ENCODE measurements around the gene PLAGL2.
A peak's percentile ranks its signal among the peaks of the same experiment; 100 is the strongest.
"Not testable (repeated sequence)": the region's sequence is repeated elsewhere in the genome, so short reads cannot be mapped to it uniquely, and the experiment has no call there.

The PLAGL2 gene

GRCh38 chr20:32201296-32201976 is 6.1 kb downstream of the PLAGL2 start:
- Histone ChIP-seq H3K9ac (ENCODE audit: low read length) (no peak overlapping the region), H3K36me3 (ENCODE audit: control insufficient read depth, insufficient read depth, low read length) (peaks cover 71% of the 10 kb centered on the region), H3K4me3 (ENCODE audit: low read depth, low read length) (no peak overlapping the region), H3K9me3 (ENCODE audit: control insufficient read depth, insufficient read depth, low read depth, low read length) (no peaks in the 10 kb centered on the region), H3K27me3 (ENCODE audit: control insufficient read depth, insufficient read depth, low read length) (no peaks in the 10 kb centered on the region), H3K4me1 (ENCODE audit: control insufficient read depth, insufficient read depth, low read length) (peaks cover 39% of the 10 kb centered on the region), H3K27ac (ENCODE audit: low read depth, low read length) (no peak overlapping the region)

GRCh38 chr20:32199006-32199405 is 8.5 kb downstream of the PLAGL2 start:
- peaks cover 89% of the 10 kb centered on the region for H3K36me3 ChIP-seq (ENCODE audit: control insufficient read depth, insufficient read depth, low read length)
- H3K4me1 ChIP-seq (ENCODE audit: control insufficient read depth, insufficient read depth, low read length), result peaks cover 15% of the 10 kb centered on the region
- H3K9me3 ChIP-seq (ENCODE audit: control insufficient read depth, insufficient read depth, low read depth, low read length), result no peaks in the 10 kb centered on the region
- H3K9ac ChIP-seq (ENCODE audit: low read length), result no peak overlapping the region
- no peak overlapping the region for H3K27ac ChIP-seq (ENCODE audit: low read depth, low read length)
- H3K27me3 ChIP-seq (ENCODE audit: control insufficient read depth, insufficient read depth, low read length), result no peaks in the 10 kb centered on the region
- H3K4me3 ChIP-seq (ENCODE audit: low read depth, low read length), result no peak overlapping the region

GRCh38 chr20:32197136-32197535 is 10.4 kb downstream of the PLAGL2 start:
- H3K9me3 ChIP-seq (ENCODE audit: control insufficient read depth, insufficient read depth, low read depth, low read length); H3K27me3 ChIP-seq (ENCODE audit: control insufficient read depth, insufficient read depth, low read length); H3K4me3 ChIP-seq (ENCODE audit: low read depth, low read length); H3K4me1 ChIP-seq (ENCODE audit: control insufficient read depth, insufficient read depth, low read length); H3K9ac ChIP-seq (ENCODE audit: low read length); H3K27ac ChIP-seq (ENCODE audit: low read depth, low read length): not testable (repeated sequence)
- peaks cover 76% of the 10 kb centered on the region for H3K36me3 ChIP-seq (ENCODE audit: control insufficient read depth, insufficient read depth, low read length)

- H3K9ac ChIP-seq (ENCODE audit: low read length); H3K4me1 ChIP-seq (ENCODE audit: control insufficient read depth, insufficient read depth, low read length); H3K9me3 ChIP-seq (ENCODE audit: control insufficient read depth, insufficient read depth, low read depth, low read length); H3K27me3 ChIP-seq (ENCODE audit: control insufficient read depth, insufficient read depth, low read length); H3K27ac ChIP-seq (ENCODE audit: low read depth, low read length); H3K4me3 ChIP-seq (ENCODE audit: low read depth, low read length): not testable (repeated sequence)
- peaks cover 71% of the 10 kb centered on the region for H3K36me3 ChIP-seq (ENCODE audit: control insufficient read depth, insufficient read depth, low read length)
Observed at GRCh38 chr20:32196613-32197012, 10.9 kb downstream of the PLAGL2 start.

- Histone ChIP-seq H3K4me3 (ENCODE audit: low read depth, low read length) (no peak overlapping the region), H3K9ac (ENCODE audit: low read length) (no peak overlapping the region), H3K27ac (ENCODE audit: low read depth, low read length) (no peak overlapping the region), H3K4me1 (ENCODE audit: control insufficient read depth, insufficient read depth, low read length) (peaks cover 9% of the 10 kb centered on the region), H3K9me3 (ENCODE audit: control insufficient read depth, insufficient read depth, low read depth, low read length) (no peaks in the 10 kb centered on the region), H3K36me3 (ENCODE audit: control insufficient read depth, insufficient read depth, low read length) (peaks cover 60% of the 10 kb centered on the region), H3K27me3 (ENCODE audit: control insufficient read depth, insufficient read depth, low read length) (no peaks in the 10 kb centered on the region)
Observed at GRCh38 chr20:32195581-32195980, 12.0 kb downstream of the PLAGL2 start.

GRCh38 chr20:32193996-32194395 is 13.5 kb downstream of the PLAGL2 start:
- no peak overlapping the region for H3K9ac ChIP-seq (ENCODE audit: low read length)
- no peaks in the 10 kb centered on the region for H3K9me3 ChIP-seq (ENCODE audit: control insufficient read depth, insufficient read depth, low read depth, low read length)
- no peaks in the 10 kb centered on the region for H3K27me3 ChIP-seq (ENCODE audit: control insufficient read depth, insufficient read depth, low read length)
- no peak overlapping the region for H3K4me3 ChIP-seq (ENCODE audit: low read depth, low read length)
- peaks cover 46% of the 10 kb centered on the region for H3K36me3 ChIP-seq (ENCODE audit: control insufficient read depth, insufficient read depth, low read length)
- H3K4me1 ChIP-seq (ENCODE audit: control insufficient read depth, insufficient read depth, low read length), result peaks cover 18% of the 10 kb centered on the region
- H3K27ac ChIP-seq (ENCODE audit: low read depth, low read length), result no peak overlapping the region

- not testable (repeated sequence) for H3K9ac ChIP-seq (ENCODE audit: low read length); H3K27me3 ChIP-seq (ENCODE audit: control insufficient read depth, insufficient read depth, low read length); H3K9me3 ChIP-seq (ENCODE audit: control insufficient read depth, insufficient read depth, low read depth, low read length); H3K4me3 ChIP-seq (ENCODE audit: low read depth, low read length); H3K27ac ChIP-seq (ENCODE audit: low read depth, low read length)
- peaks cover 18% of the 10 kb centered on the region for H3K4me1 ChIP-seq (ENCODE audit: control insufficient read depth, insufficient read depth, low read length)
- H3K36me3 ChIP-seq (ENCODE audit: control insufficient read depth, insufficient read depth, low read length), result peaks cover 40% of the 10 kb centered on the region
Observed at GRCh38 chr20:32193336-32193735, 14.2 kb downstream of the PLAGL2 start.

GRCh38 chr20:32192698-32193097 is 14.8 kb downstream of the PLAGL2 start:
- Histone ChIP-seq H3K27me3 (ENCODE audit: control insufficient read depth, insufficient read depth, low read length) (no peaks in the 10 kb centered on the region), H3K36me3 (ENCODE audit: control insufficient read depth, insufficient read depth, low read length) (peaks cover 33% of the 10 kb centered on the region), H3K9me3 (ENCODE audit: control insufficient read depth, insufficient read depth, low read depth, low read length) (no peaks in the 10 kb centered on the region), H3K4me3 (ENCODE audit: low read depth, low read length) (no peak overlapping the region), H3K4me1 (ENCODE audit: control insufficient read depth, insufficient read depth, low read length) (peaks cover 18% of the 10 kb centered on the region), H3K27ac (ENCODE audit: low read depth, low read length) (no peak overlapping the region), H3K9ac (ENCODE audit: low read length) (no peak overlapping the region)

GRCh38 chr20:32191873-32192272 is 15.7 kb downstream of the PLAGL2 start:
- peaks cover 18% of the 10 kb centered on the region for H3K4me1 ChIP-seq (ENCODE audit: control insufficient read depth, insufficient read depth, low read length)
- H3K36me3 ChIP-seq (ENCODE audit: control insufficient read depth, insufficient read depth, low read length), result peaks cover 25% of the 10 kb centered on the region
- H3K9me3 ChIP-seq (ENCODE audit: control insufficient read depth, insufficient read depth, low read depth, low read length), result no peaks in the 10 kb centered on the region
- H3K9ac ChIP-seq (ENCODE audit: low read length), result no peak overlapping the region
- H3K4me3 ChIP-seq (ENCODE audit: low read depth, low read length), result no peak overlapping the region
- H3K27ac ChIP-seq (ENCODE audit: low read depth, low read length), result no peak overlapping the region
- H3K27me3 ChIP-seq (ENCODE audit: control insufficient read depth, insufficient read depth, low read length), result no peaks in the 10 kb centered on the region

- Histone ChIP-seq H3K4me1 (ENCODE audit: control insufficient read depth, insufficient read depth, low read length) (peaks cover 18% of the 10 kb centered on the region), H3K27me3 (ENCODE audit: control insufficient read depth, insufficient read depth, low read length) (no peaks in the 10 kb centered on the region), H3K27ac (ENCODE audit: low read depth, low read length) (no peak overlapping the region), H3K9ac (ENCODE audit: low read length) (no peak overlapping the region), H3K4me3 (ENCODE audit: low read depth, low read length) (no peak overlapping the region), H3K9me3 (ENCODE audit: control insufficient read depth, insufficient read depth, low read depth, low read length) (no peaks in the 10 kb centered on the region), H3K36me3 (ENCODE audit: control insufficient read depth, insufficient read depth, low read length) (peaks cover 20% of the 10 kb centered on the region)
Observed at GRCh38 chr20:32191422-32191821, 16.1 kb downstream of the PLAGL2 start.

GRCh38 chr20:32190616-32191415 is 16.7 kb downstream of the PLAGL2 start:
- Histone ChIP-seq H3K27me3 (ENCODE audit: control insufficient read depth, insufficient read depth, low read length) (no peaks in the 10 kb centered on the region), H3K36me3 (ENCODE audit: control insufficient read depth, insufficient read depth, low read length) (peaks cover 14% of the 10 kb centered on the region), H3K4me1 (ENCODE audit: control insufficient read depth, insufficient read depth, low read length) (peaks cover 18% of the 10 kb centered on the region), H3K9me3 (ENCODE audit: control insufficient read depth, insufficient read depth, low read depth, low read length) (no peaks in the 10 kb centered on the region), H3K9ac (ENCODE audit: low read length) (peak overlapping the region; percentile 89), H3K27ac (ENCODE audit: low read depth, low read length) (no peak overlapping the region), H3K4me3 (ENCODE audit: low read depth, low read length) (peak overlapping the region; percentile 81)
